Measurements from ENCODE around the gene RPS6KA2.
A peak's percentile ranks its signal among the peaks of the same experiment; 100 is the strongest.

The RPS6KA2 gene

GRCh38 chr6:166589786-166590574 lies 37.1 kb downstream of the RPS6KA2 start:
- Histone ChIP-seq H3K27ac (ENCODE audit: low read depth, low read length) (peak overlapping the region; percentile 27), H2AFZ (ENCODE audit: low read length, unreplicated experiment) (no peak overlapping the region), H3K4me3 (ENCODE audit: low read depth, low read length) (no peak overlapping the region), H3K27me3 (ENCODE audit: insufficient read depth, low read length) (no peaks in the 10 kb centered on the region), H3K79me2 (ENCODE audit: control insufficient read depth, insufficient read depth, low read length, unreplicated experiment) (peaks cover 76% of the 10 kb centered on the region), H3K4me1 (ENCODE audit: control insufficient read depth, insufficient read depth, low read length, unreplicated experiment) (peaks cover 43% of the 10 kb centered on the region), H3K36me3 (ENCODE audit: insufficient read depth, low read length) (peaks cover under 1% of the 10 kb centered on the region; the same call in 1 of the 2 replicates)

GRCh38 chr6:166589337-166589731 lies 37.7 kb downstream of the RPS6KA2 start:
- peaks cover 81% of the 10 kb centered on the region for H3K79me2 ChIP-seq (ENCODE audit: control insufficient read depth, insufficient read depth, low read length, unreplicated experiment)
- H2AFZ ChIP-seq (ENCODE audit: low read length, unreplicated experiment), result no peak overlapping the region
- H3K27me3 ChIP-seq (ENCODE audit: insufficient read depth, low read length), result no peaks in the 10 kb centered on the region
- peak overlapping the region; percentile 27; the same call in 1 of the 2 replicates for H3K27ac ChIP-seq (ENCODE audit: low read depth, low read length)
- peaks cover 3% of the 10 kb centered on the region; the same call in 1 of the 2 replicates for H3K36me3 ChIP-seq (ENCODE audit: insufficient read depth, low read length)
- peaks cover 37% of the 10 kb centered on the region for H3K4me1 ChIP-seq (ENCODE audit: control insufficient read depth, insufficient read depth, low read length, unreplicated experiment)
- H3K4me3 ChIP-seq (ENCODE audit: low read depth, low read length), result peak overlapping the region; percentile 1; the same call in 1 of the 2 replicates

- H3K27ac ChIP-seq (ENCODE audit: low read depth, low read length), result peak overlapping the region; percentile 27; the same call in 1 of the 2 replicates
- no peaks in the 10 kb centered on the region for H3K27me3 ChIP-seq (ENCODE audit: insufficient read depth, low read length)
- peaks cover 84% of the 10 kb centered on the region for H3K79me2 ChIP-seq (ENCODE audit: control insufficient read depth, insufficient read depth, low read length, unreplicated experiment)
- H3K4me1 ChIP-seq (ENCODE audit: control insufficient read depth, insufficient read depth, low read length, unreplicated experiment), result peaks cover 35% of the 10 kb centered on the region
- peaks cover 3% of the 10 kb centered on the region; the same call in 1 of the 2 replicates for H3K36me3 ChIP-seq (ENCODE audit: insufficient read depth, low read length)
- H3K4me3 ChIP-seq (ENCODE audit: low read depth, low read length), result peak overlapping the region; percentile 1; the same call in 1 of the 2 replicates
- no peak overlapping the region for H2AFZ ChIP-seq (ENCODE audit: low read length, unreplicated experiment)
Observed at GRCh38 chr6:166588691-166589336, 38.2 kb downstream of the RPS6KA2 start.

- Histone ChIP-seq H3K4me1 (ENCODE audit: control insufficient read depth, insufficient read depth, low read length, unreplicated experiment) (peaks cover 30% of the 10 kb centered on the region), H3K36me3 (ENCODE audit: insufficient read depth, low read length) (peaks cover 3% of the 10 kb centered on the region; the same call in 1 of the 2 replicates), H3K27me3 (ENCODE audit: insufficient read depth, low read length) (no peaks in the 10 kb centered on the region), H3K4me3 (ENCODE audit: low read depth, low read length) (no peak overlapping the region), H2AFZ (ENCODE audit: low read length, unreplicated experiment) (no peak overlapping the region), H3K79me2 (ENCODE audit: control insufficient read depth, insufficient read depth, low read length, unreplicated experiment) (peaks cover 80% of the 10 kb centered on the region), H3K27ac (ENCODE audit: low read depth, low read length) (no peak overlapping the region)
Observed at GRCh38 chr6:166587631-166588413, 39.2 kb downstream of the RPS6KA2 start.

GRCh38 chr6:166586424-166587156 lies 40.5 kb downstream of the RPS6KA2 start, which contains the start of gene RAMACL:
TSS of gene RAMACL (minus strand) at chr6:166586678. CDS start at chr6:166586477, 201 bp downstream.
- peaks cover 3% of the 10 kb centered on the region; the same call in 1 of the 2 replicates for H3K36me3 ChIP-seq (ENCODE audit: insufficient read depth, low read length)
- H3K4me1 ChIP-seq (ENCODE audit: control insufficient read depth, insufficient read depth, low read length, unreplicated experiment), result peaks cover 22% of the 10 kb centered on the region
- no peaks in the 10 kb centered on the region for H3K27me3 ChIP-seq (ENCODE audit: insufficient read depth, low read length)
- H2AFZ ChIP-seq (ENCODE audit: low read length, unreplicated experiment), result no peak within 1 kb of the TSS
- peaks cover 68% of the 10 kb centered on the region for H3K79me2 ChIP-seq (ENCODE audit: control insufficient read depth, insufficient read depth, low read length, unreplicated experiment)
- H3K4me3 ChIP-seq (ENCODE audit: low read depth, low read length), result no peak within 1 kb of the TSS
- H3K27ac ChIP-seq (ENCODE audit: low read depth, low read length), result no peak within 1 kb of the TSS

GRCh38 chr6:166584853-166585429 lies 42.1 kb downstream of the RPS6KA2 start:
- peaks cover 3% of the 10 kb centered on the region; the same call in 1 of the 2 replicates for H3K36me3 ChIP-seq (ENCODE audit: insufficient read depth, low read length)

GRCh38 chr6:166584155-166584554 lies 42.9 kb downstream of the RPS6KA2 start:
- H2AFZ ChIP-seq (ENCODE audit: low read length, unreplicated experiment), result no peak overlapping the region
- peaks cover 6% of the 10 kb centered on the region for H3K36me3 ChIP-seq (ENCODE audit: insufficient read depth, low read length)
- H3K4me1 ChIP-seq (ENCODE audit: control insufficient read depth, insufficient read depth, low read length, unreplicated experiment), result peaks cover 8% of the 10 kb centered on the region
- H3K4me3 ChIP-seq (ENCODE audit: low read depth, low read length), result no peak overlapping the region
- H3K27ac ChIP-seq (ENCODE audit: low read depth, low read length), result no peak overlapping the region
- peaks cover 54% of the 10 kb centered on the region for H3K79me2 ChIP-seq (ENCODE audit: control insufficient read depth, insufficient read depth, low read length, unreplicated experiment)
- H3K27me3 ChIP-seq (ENCODE audit: insufficient read depth, low read length), result no peaks in the 10 kb centered on the region

More at GRCh38 chr6:166584853-166585429, 42.1 kb downstream of the RPS6KA2 start:
- H3K27ac ChIP-seq (ENCODE audit: low read depth, low read length), result no peak overlapping the region
- no peak overlapping the region for H2AFZ ChIP-seq (ENCODE audit: low read length, unreplicated experiment)
- no peaks in the 10 kb centered on the region for H3K27me3 ChIP-seq (ENCODE audit: insufficient read depth, low read length)
- H3K4me3 ChIP-seq (ENCODE audit: low read depth, low read length), result no peak overlapping the region
- peaks cover 16% of the 10 kb centered on the region for H3K4me1 ChIP-seq (ENCODE audit: control insufficient read depth, insufficient read depth, low read length, unreplicated experiment)
- H3K79me2 ChIP-seq (ENCODE audit: control insufficient read depth, insufficient read depth, low read length, unreplicated experiment), result peaks cover 58% of the 10 kb centered on the region

GRCh38 chr6:166583230-166583965 lies 43.7 kb downstream of the RPS6KA2 start:
- peaks cover 14% of the 10 kb centered on the region for H3K36me3 ChIP-seq (ENCODE audit: insufficient read depth, low read length)
- H3K79me2 ChIP-seq (ENCODE audit: control insufficient read depth, insufficient read depth, low read length, unreplicated experiment), result peaks cover 51% of the 10 kb centered on the region
- no peak overlapping the region for H2AFZ ChIP-seq (ENCODE audit: low read length, unreplicated experiment)
- H3K27me3 ChIP-seq (ENCODE audit: insufficient read depth, low read length), result no peaks in the 10 kb centered on the region
- H3K4me3 ChIP-seq (ENCODE audit: low read depth, low read length), result no peak overlapping the region
- H3K27ac ChIP-seq (ENCODE audit: low read depth, low read length), result no peak overlapping the region
- peaks cover under 1% of the 10 kb centered on the region for H3K4me1 ChIP-seq (ENCODE audit: control insufficient read depth, insufficient read depth, low read length, unreplicated experiment)

GRCh38 chr6:166582258-166582657 lies 44.8 kb downstream of the RPS6KA2 start:
- no peak overlapping the region for H3K27ac ChIP-seq (ENCODE audit: low read depth, low read length)
- no peaks in the 10 kb centered on the region for H3K4me1 ChIP-seq (ENCODE audit: control insufficient read depth, insufficient read depth, low read length, unreplicated experiment)
- H2AFZ ChIP-seq (ENCODE audit: low read length, unreplicated experiment), result no peak overlapping the region
- peaks cover 44% of the 10 kb centered on the region for H3K79me2 ChIP-seq (ENCODE audit: control insufficient read depth, insufficient read depth, low read length, unreplicated experiment)
- no peak overlapping the region for H3K4me3 ChIP-seq (ENCODE audit: low read depth, low read length)
- no peaks in the 10 kb centered on the region for H3K27me3 ChIP-seq (ENCODE audit: insufficient read depth, low read length)
- H3K36me3 ChIP-seq (ENCODE audit: insufficient read depth, low read length), result peaks cover 18% of the 10 kb centered on the region

Data from ACC112 (cell line).